Epithelial cell of esophagus (primary cell): ENCODE measurements around the gene ASPSCR1.

Experiments used
- DNase-seq: peaks from one replicate; pipeline ENCODE4 v3.0.0; 2010; ENCODE audit warnings: low read depth
- H3K4me3 ChIP-seq: 2 replicates; pipeline ENCODE4 v1.5.1; 2011; ENCODE audit warnings: mild to moderate bottlenecking, low read length, control low read depth
- TF ChIP-seq, protein P1 (sequence below): IDR thresholded peaks from 2 replicates; pipeline ENCODE4 v1.5.1; 2011; ENCODE audit warnings: low read depth, mild to moderate bottlenecking, low read length, control low read depth, inconsistent platforms; ENCODE audit not compliant: insufficient read depth; ENCODE audit errors: missing control alignments

Gene ASPSCR1

GRCh38 chr17:82014432-82014831, 37.0 kb downstream of the ASPSCR1 start:
- H3K4me3 ChIP-seq = no peak overlapping the region
- TF ChIP-seq, protein P1, sequence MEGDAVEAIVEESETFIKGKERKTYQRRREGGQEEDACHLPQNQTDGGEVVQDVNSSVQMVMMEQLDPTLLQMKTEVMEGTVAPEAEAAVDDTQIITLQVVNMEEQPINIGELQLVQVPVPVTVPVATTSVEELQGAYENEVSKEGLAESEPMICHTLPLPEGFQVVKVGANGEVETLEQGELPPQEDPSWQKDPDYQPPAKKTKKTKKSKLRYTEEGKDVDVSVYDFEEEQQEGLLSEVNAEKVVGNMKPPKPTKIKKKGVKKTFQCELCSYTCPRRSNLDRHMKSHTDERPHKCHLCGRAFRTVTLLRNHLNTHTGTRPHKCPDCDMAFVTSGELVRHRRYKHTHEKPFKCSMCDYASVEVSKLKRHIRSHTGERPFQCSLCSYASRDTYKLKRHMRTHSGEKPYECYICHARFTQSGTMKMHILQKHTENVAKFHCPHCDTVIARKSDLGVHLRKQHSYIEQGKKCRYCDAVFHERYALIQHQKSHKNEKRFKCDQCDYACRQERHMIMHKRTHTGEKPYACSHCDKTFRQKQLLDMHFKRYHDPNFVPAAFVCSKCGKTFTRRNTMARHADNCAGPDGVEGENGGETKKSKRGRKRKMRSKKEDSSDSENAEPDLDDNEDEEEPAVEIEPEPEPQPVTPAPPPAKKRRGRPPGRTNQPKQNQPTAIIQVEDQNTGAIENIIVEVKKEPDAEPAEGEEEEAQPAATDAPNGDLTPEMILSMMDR = peak; percentile 20
- DNase-seq = no peak

GRCh38 chr17:82014971-82015310, 37.5 kb downstream of the ASPSCR1 start:
- DNase-seq = no peak
- no peak overlapping the region for H3K4me3 ChIP-seq
- TF ChIP-seq, protein P1 = no peak

DNA sequence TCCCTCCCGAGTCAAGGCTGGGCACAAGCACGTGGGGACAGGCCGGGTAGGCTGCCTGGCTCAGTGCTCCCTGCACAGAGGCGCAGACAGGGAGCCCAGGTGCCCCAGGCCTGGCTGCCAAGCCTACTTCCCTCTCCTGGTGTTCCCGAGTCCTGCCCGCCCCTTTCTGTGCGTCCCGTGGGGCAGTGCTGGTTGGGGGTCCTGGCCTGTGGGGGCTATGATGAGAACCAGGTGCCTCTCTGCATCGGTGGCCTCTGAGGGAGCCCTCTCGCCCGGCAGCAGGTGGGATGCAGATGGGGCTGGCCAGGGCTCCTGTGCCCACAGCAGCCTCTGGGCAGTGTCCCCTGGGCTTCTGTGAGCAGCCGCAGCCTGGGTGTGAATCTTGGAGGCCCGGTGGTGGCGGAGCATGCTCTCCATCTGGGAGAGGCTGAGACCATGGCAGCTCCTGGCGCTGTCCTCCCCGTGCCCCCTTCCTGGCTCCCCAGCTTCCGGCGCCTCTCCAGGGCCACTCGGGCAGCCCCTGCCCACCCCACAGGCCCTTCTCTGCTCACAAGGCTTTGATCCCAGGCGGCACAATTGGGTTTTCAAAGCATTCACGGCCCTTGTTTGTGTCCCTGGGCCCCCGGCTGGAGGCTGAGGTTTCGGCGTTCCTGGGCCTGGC, 38.0 kb downstream of the ASPSCR1 start:
- DNase-seq = no peak
- no peak overlapping the region for H3K4me3 ChIP-seq
- TF ChIP-seq, protein P1 = no peak

DNA sequence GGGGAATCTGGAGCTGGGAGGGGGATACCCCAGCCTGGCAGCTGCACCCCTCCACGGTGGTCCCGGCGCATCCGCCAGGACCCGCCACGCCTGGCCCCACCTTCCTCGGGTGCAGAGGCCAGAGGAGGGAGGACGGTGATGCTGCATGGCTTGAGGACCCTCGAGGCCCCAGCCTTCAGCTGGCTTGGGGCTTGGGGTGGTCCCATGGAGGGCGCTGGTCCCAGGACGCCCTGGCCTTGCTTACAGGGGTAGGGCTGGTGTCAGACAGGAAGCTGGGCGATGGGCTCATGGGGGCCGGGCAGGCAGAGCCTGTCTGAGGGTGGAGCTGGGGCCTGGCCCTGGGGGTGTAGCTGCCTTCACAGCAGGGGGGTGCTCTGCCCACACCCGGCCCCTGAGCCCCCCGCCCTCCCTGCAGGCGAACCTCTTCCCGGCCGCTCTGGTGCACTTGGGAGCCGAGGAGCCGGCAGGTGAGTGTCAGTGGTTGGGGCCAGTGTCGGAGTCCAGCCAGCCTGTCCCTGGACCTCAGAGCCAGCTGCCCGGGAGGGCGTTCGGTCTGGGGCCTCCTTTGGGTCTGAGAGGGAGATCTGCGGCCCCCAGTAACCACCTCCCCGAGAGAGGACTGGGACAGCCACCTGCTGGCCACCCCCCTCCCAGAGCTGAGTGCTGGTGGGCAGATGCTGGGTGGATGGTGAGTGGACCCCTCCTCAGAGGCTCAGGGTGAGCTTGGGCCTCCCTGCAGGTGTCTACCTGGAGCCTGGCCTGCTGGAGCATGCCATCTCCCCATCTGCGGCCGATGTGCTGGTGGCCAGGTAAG, 38.8 kb downstream of the ASPSCR1 start:
- no peak overlapping the region for H3K4me3 ChIP-seq
- TF ChIP-seq, protein P1 = no peak
- no peak for DNase-seq

- H3K4me3 ChIP-seq = no peak overlapping the region
- TF ChIP-seq, protein P1 = no peak
- DNase-seq = no peak
These were observed 39.5 kb downstream of the ASPSCR1 start for GRCh38 chr17:82016875-82017459.

GRCh38 chr17:82017612-82018151, 40.3 kb downstream of the ASPSCR1 start:
- no peak for DNase-seq
- TF ChIP-seq, protein P1 = no peak
- no peak overlapping the region for H3K4me3 ChIP-seq
